NCI-H2107 (cell line): ENCODE measurements around the gene FOCAD.
"Not testable (repeated sequence)": the region's sequence is repeated elsewhere in the genome, so short reads cannot be mapped to it uniquely, and the experiment has no call there.

Experiments used
- DNase-seq: peaks from one replicate; lab custom pipeline; 2025; lab: John Stamatoyannopoulos, UW

FOCAD gene

GRCh38 chr9:20974191-20974938 lies 290.3 kb downstream of the FOCAD start:
- not testable (repeated sequence) for DNase-seq

- DNase-seq: no peak
Measured at GRCh38 chr9:20978249-20978648, 294.2 kb downstream of the FOCAD start.

GRCh38 chr9:20980832-20981455 lies 296.9 kb downstream of the FOCAD start:
- no peak for DNase-seq

GRCh38 chr9:20981486-20981885 lies 297.4 kb downstream of the FOCAD start:
- no peak for DNase-seq

GRCh38 chr9:20984506-20984905 lies 300.4 kb downstream of the FOCAD start:
- no peak for DNase-seq

GRCh38 chr9:20985851-20986600 lies 302.0 kb downstream of the FOCAD start:
- DNase-seq: no peak

- DNase-seq: no peak
Measured at GRCh38 chr9:20987521-20987920, 303.5 kb downstream of the FOCAD start.

GRCh38 chr9:20988061-20988460 lies 304.0 kb downstream of the FOCAD start:
- DNase-seq: peak; percentile 36

GRCh38 chr9:20988671-20989315 lies 304.7 kb downstream of the FOCAD start:
- DNase-seq: no peak

- DNase-seq: no peak
Measured at GRCh38 chr9:20989923-20990341, 305.9 kb downstream of the FOCAD start.

GRCh38 chr9:20990867-20991266 lies 306.8 kb downstream of the FOCAD start:
- DNase-seq: no peak

- no peak for DNase-seq
Measured at GRCh38 chr9:20994486-20994885, 310.4 kb downstream of the FOCAD start.

- no peak for DNase-seq
Measured at GRCh38 chr9:20995616-20996015, 311.6 kb downstream of the FOCAD start.

- DNase-seq: no peak
Measured at GRCh38 chr9:20996809-20997208, 312.8 kb downstream of the FOCAD start.

GRCh38 chr9:20997503-20998076 lies 313.5 kb downstream of the FOCAD start:
- no peak for DNase-seq

- DNase-seq: no peak
Measured at GRCh38 chr9:21001581-21001980, 317.5 kb downstream of the FOCAD start.

GRCh38 chr9:21002040-21002439 lies 318.0 kb downstream of the FOCAD start:
- no peak for DNase-seq

GRCh38 chr9:21015129-21015815 lies 331.2 kb downstream of the FOCAD start:
- DNase-seq: no peak

GRCh38 chr9:21015995-21016394 lies 331.9 kb downstream of the FOCAD start:
- DNase-seq: no peak

GRCh38 chr9:21016701-21017491 lies 332.8 kb downstream of the FOCAD start:
- no peak for DNase-seq

GRCh38 chr9:21018177-21018576 lies 334.1 kb downstream of the FOCAD start:
- DNase-seq: no peak
